OCI-LY7 (cell line): ENCODE measurements around the gene FHIP1A. TPM values are rescaled to one million over a fixed set of nuclear protein-coding genes. Genes with fewer than 3 reads are reported as not detected.

Source experiments
- BruUV-seq: library from RNA; stranded (reverse); fragments of 400-500 nt; replicated peaks from 2 replicates; lab custom pipeline; 2021; lab: Mats Ljungman, UMichigan
- CTCF ChIA-PET: fragments of 300-600 bp; sonication (Branson Sonifier 250); formaldehyde crosslinking; loops from one replicate; lab custom pipeline; 2022; ENCODE audit warnings: antibody characterized with exemption; ENCODE audit not compliant: unreplicated experiment; lab: Charles Lee
- POLR2A ChIA-PET: fragments of 300-600 bp; sonication (Branson Sonifier 250); formaldehyde crosslinking; loops from one replicate; lab custom pipeline; 2022; ENCODE audit warnings: antibody characterized with exemption; lab: Charles Lee
- DNase-seq: peaks from one replicate; pipeline ENCODE4 v3.0.0-alpha.2; 2015; ENCODE audit warnings: low spot score
- H2AFZ ChIP-seq: fragments of 200-600 bp; sonication (generic), shearing (Covaris generic); 2 replicates; pipeline ENCODE4 v1.6.1; 2014; ENCODE audit warnings: mild to moderate bottlenecking, antibody characterized with exemption, low read length, moderate library complexity
- H3K27ac ChIP-seq: fragments of 200-600 bp; sonication (generic); 2 replicates; pipeline ENCODE4 v1.5.1; 2014; ENCODE audit warnings: mixed run types, low read depth, mild to moderate bottlenecking, moderate library complexity, low read length, inconsistent platforms; ENCODE audit not compliant: poor library complexity, severe bottlenecking
- H3K36me3 ChIP-seq: fragments of 200-600 bp; sonication (generic); 2 replicates; pipeline ENCODE4 v1.6.1; 2014; ENCODE audit warnings: mild to moderate bottlenecking, antibody characterized with exemption, low read length, moderate library complexity, mixed read lengths; ENCODE audit not compliant: insufficient read depth
- H3K4me1 ChIP-seq: fragments of 200-600 bp; sonication (generic); 2 replicates; pipeline ENCODE4 v1.5.1; 2014; ENCODE audit warnings: mild to moderate bottlenecking, low read length; ENCODE audit not compliant: insufficient read depth, poor library complexity, severe bottlenecking
- H3K4me2 ChIP-seq: fragments of 200-600 bp; sonication (generic); 2 replicates; pipeline ENCODE4 v1.6.1; 2014; ENCODE audit warnings: mild to moderate bottlenecking, low read length
- H3K4me3 ChIP-seq: fragments of 200-600 bp; sonication (generic); 2 replicates; pipeline ENCODE4 v1.5.1; 2014; ENCODE audit warnings: mild to moderate bottlenecking, low read depth, low read length; ENCODE audit not compliant: poor library complexity, severe bottlenecking
- H3K79me2 ChIP-seq: fragments of 200-600 bp; sonication (generic); 2 replicates; pipeline ENCODE4 v1.6.1; 2016; ENCODE audit warnings: low read depth, mild to moderate bottlenecking, low read length, moderate library complexity, mixed read lengths; ENCODE audit not compliant: insufficient read depth
- H3K9me2 ChIP-seq: fragments of 200-600 bp; sonication (generic); 2 replicates; pipeline ENCODE4 v1.6.1; 2016; ENCODE audit warnings: mild to moderate bottlenecking, low read length, mixed read lengths; ENCODE audit not compliant: insufficient read depth
- H3K9me3 ChIP-seq: fragments of 200-600 bp; sonication (generic); 2 replicates; pipeline ENCODE4 v1.6.1; 2014; ENCODE audit warnings: mild to moderate bottlenecking, mixed run types, low read length, mixed read lengths
- H4K20me1 ChIP-seq: fragments of 200-600 bp; sonication (generic); 2 replicates; pipeline ENCODE4 v1.6.1; 2014; ENCODE audit warnings: mild to moderate bottlenecking, antibody characterized with exemption, low read length, moderate library complexity, mixed read lengths; ENCODE audit not compliant: insufficient read depth
- EZH2phosphoT487 ChIP-seq: fragments of 200-600 bp; sonication (generic); IDR thresholded peaks from 2 replicates; pipeline ENCODE4 v1.6.1; 2018; ENCODE audit warnings: low read depth, borderline replicate concordance, mild to moderate bottlenecking, mixed run types, antibody characterized with exemption, low read length, moderate library complexity, mixed read lengths
- intact Hi-C: fragments of 100-400 bp; cut with micrococcal nuclease; formaldehyde crosslinking; loops from one replicate; pipeline ENCODE4 v1.10.0; 2022; ENCODE audit not compliant: unreplicated experiment
- total RNA-seq, 2 experiments: library from RNA; depleted of rRNA in 1 of 2; stranded (reverse); fragments of >200 nt in 1 of 2; shearing (Covaris generic) in 1 of 2; gene quantifications; 2 replicates each; pipeline ENCODE4 v1.2.3, GENCODE V29; 2014 to 2022
- TF ChIP-seq, protein P1 (sequence below): fragments of 200-600 bp; sonication (generic); conservative IDR thresholded peaks from 2 replicates; pipeline ENCODE4 v1.5.1; 2014; ENCODE audit warnings: mild to moderate bottlenecking, antibody characterized with exemption, low read length, moderate library complexity, mixed read lengths

FHIP1A gene
- total RNA-seq, 2 experiments from 2014 or later = not detected

DNA sequence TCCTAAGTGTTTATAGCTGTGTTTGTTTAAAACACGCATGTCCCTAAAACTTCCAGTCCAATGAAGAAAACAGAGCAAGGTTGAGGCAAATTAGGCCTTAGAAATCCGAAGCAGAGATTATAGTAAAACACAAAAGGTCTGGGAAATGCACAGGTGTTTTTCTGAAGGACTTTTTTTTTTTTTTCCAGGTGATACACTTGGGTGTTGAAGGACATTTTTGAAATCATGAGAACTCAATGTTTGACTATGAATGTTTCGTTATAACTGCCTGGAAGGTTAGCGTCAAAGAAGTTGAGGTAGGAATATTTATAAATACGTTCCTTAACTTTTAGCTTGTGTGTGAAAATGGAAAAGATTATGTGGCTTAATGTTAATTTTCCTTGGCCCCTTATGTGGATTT lies 45.5 kb downstream of the FHIP1A start:
- ChIA-PET CTCF (no interaction called here), POLR2A (interaction anchor here (0.6 to 0.7 kb wide), 3 partner anchors 19 to 449 kb away, joined by 3 read pairs; no protein-coding TSS in a partner anchor)
- no peak for DNase-seq
- no TSS peak for BruUV-seq
- H3K4me2 ChIP-seq = no peak overlapping the region
- TF ChIP-seq, protein P1, sequence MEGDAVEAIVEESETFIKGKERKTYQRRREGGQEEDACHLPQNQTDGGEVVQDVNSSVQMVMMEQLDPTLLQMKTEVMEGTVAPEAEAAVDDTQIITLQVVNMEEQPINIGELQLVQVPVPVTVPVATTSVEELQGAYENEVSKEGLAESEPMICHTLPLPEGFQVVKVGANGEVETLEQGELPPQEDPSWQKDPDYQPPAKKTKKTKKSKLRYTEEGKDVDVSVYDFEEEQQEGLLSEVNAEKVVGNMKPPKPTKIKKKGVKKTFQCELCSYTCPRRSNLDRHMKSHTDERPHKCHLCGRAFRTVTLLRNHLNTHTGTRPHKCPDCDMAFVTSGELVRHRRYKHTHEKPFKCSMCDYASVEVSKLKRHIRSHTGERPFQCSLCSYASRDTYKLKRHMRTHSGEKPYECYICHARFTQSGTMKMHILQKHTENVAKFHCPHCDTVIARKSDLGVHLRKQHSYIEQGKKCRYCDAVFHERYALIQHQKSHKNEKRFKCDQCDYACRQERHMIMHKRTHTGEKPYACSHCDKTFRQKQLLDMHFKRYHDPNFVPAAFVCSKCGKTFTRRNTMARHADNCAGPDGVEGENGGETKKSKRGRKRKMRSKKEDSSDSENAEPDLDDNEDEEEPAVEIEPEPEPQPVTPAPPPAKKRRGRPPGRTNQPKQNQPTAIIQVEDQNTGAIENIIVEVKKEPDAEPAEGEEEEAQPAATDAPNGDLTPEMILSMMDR = no peak
- no peak for TF ChIP-seq EZH2phosphoT487
- no peaks in the 10 kb centered on the region for H3K4me1 ChIP-seq
- no peaks in the 10 kb centered on the region for H3K36me3 ChIP-seq
- H3K27ac ChIP-seq = no peak overlapping the region
- H3K4me3 ChIP-seq = no peak overlapping the region
- no peaks in the 10 kb centered on the region for H4K20me1 ChIP-seq
- H3K9me2 ChIP-seq = no peaks in the 10 kb centered on the region
- no peaks in the 10 kb centered on the region for H3K79me2 ChIP-seq
- intact Hi-C loops = no loop called here
- H2AFZ ChIP-seq = no peak overlapping the region
- H3K9me3 ChIP-seq = no peaks in the 10 kb centered on the region

DNA sequence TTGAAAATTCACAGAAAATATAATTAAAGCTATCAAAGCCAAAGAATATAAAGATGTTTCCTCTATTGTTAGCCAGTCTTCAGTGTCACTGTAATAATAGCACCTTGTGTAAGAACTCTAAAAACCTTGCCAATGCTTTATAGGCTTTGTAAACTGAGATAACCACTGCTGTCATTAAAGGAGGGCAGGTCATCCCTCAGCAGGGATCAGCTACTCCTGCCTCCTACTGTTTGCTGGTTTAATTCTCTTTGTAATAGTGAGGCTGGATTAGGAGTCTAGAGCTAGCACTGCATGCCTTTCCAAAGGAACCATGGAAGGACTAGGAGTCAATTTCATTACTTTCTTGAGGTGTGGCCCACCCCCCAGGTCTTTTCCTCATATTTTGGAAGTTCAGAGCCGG lies 46.2 kb downstream of the FHIP1A start:
- intact Hi-C loops = no loop called here
- Histone ChIP-seq H3K9me2 (no peaks in the 10 kb centered on the region), H4K20me1 (no peaks in the 10 kb centered on the region), H3K4me2 (no peak overlapping the region), H3K27ac (no peak overlapping the region), H3K9me3 (no peaks in the 10 kb centered on the region), H3K36me3 (no peaks in the 10 kb centered on the region), H3K4me1 (no peaks in the 10 kb centered on the region), H2AFZ (no peak overlapping the region), H3K79me2 (no peaks in the 10 kb centered on the region), H3K4me3 (no peak overlapping the region)
- DNase-seq = no peak
- TF ChIP-seq, protein P1 = no peak
- no peak for TF ChIP-seq EZH2phosphoT487
- POLR2A ChIA-PET = no interaction called here
- BruUV-seq = no TSS peak
- CTCF ChIA-PET = no interaction called here

DNA sequence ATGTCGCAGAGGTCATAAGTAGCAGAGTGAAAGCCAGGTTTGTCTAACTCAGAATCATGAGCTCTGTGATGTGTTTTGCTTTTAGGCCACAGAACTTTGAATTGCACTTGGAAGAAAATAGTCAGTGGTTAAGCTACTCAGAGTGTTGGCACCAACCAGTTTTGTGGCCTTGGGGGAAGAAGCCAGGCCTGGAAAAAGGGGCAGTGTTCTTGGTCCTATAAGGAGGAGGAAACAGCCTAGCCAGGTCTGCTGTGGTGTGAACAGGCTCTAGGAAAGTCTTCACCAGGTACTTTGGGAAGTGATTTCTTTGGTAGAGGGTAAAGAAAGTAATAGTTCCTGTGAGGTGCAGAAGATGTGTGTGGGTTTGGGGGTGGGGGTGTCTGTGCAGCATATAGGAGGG lies 49.2 kb downstream of the FHIP1A start:
- Histone ChIP-seq H3K4me1 (no peaks in the 10 kb centered on the region), H3K27ac (no peak overlapping the region), H3K9me3 (no peaks in the 10 kb centered on the region), H3K79me2 (no peaks in the 10 kb centered on the region), H3K4me2 (no peak overlapping the region), H4K20me1 (no peaks in the 10 kb centered on the region), H3K36me3 (no peaks in the 10 kb centered on the region), H3K9me2 (no peaks in the 10 kb centered on the region), H3K4me3 (no peak overlapping the region), H2AFZ (no peak overlapping the region)
- no TSS peak for BruUV-seq
- ChIA-PET POLR2A (no interaction called here), CTCF (no interaction called here)
- TF ChIP-seq EZH2phosphoT487 = no peak
- TF ChIP-seq, protein P1 = no peak
- intact Hi-C loops = no loop called here
- no peak for DNase-seq

Other genes with a start within 250 kb of the FHIP1A start
- gene PRSS48, start 132.0 kb upstream of the FHIP1A start, total RNA-seq (2014; rRNA removed; shearing (Covaris generic)) = not detected in 2 replicates
- gene PRSS48, start 132.0 kb upstream of the FHIP1A start, total RNA-seq (2022) = not detected in 2 replicates
- not detected in 2 replicates for gene SH3D19, start 83.6 kb upstream of the FHIP1A start, total RNA-seq (2014; rRNA removed; shearing (Covaris generic))
- not detected in 2 replicates for gene SH3D19, start 83.6 kb upstream of the FHIP1A start, total RNA-seq (2022)